GM18909 (cell line): ENCODE measurements around the gene MPP1.

Experiments used
- ATAC-seq: cut with Tn5 transposase; IDR thresholded peaks from one replicate; pipeline ENCODE4 v1.9.1; 2021; ENCODE audit warnings: mild to moderate bottlenecking; ENCODE audit not compliant: unreplicated experiment, poor library complexity

MPP1 gene

DNA sequence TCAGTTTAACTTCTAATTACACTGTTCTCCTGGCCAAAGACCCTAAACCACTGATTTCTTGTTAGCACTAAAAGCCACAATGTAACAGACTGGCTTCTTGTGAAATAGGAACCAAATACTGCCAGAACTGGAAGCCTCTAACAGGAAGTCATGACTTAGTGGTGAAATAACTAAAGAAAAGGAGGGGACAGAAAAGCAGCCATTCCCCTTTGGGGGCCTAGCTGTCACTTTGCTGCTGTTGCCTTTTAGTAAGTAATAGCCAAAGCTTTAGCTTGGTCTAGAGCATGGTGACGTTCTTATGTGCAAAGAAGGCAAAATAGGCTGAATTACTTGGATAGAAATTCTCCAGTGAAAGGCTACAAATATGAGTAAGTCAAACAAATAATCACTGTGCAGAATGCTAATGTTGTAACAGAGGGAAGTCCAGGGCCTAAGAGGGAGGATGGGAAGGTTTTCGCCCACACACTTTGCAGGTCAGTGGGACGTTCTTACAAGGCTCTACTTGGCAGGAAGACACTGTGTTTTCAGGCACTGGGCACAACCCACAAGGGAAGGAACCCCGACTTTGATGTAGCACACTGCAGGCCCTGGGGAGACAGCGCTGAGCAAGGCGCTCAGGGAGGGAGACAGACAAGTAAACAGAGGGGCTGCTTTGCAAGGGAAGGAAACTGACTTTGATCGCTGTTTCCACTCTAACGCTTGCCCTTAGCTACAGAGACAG is 71.1 kb downstream of the MPP1 start:
- no peak for ATAC-seq

DNA sequence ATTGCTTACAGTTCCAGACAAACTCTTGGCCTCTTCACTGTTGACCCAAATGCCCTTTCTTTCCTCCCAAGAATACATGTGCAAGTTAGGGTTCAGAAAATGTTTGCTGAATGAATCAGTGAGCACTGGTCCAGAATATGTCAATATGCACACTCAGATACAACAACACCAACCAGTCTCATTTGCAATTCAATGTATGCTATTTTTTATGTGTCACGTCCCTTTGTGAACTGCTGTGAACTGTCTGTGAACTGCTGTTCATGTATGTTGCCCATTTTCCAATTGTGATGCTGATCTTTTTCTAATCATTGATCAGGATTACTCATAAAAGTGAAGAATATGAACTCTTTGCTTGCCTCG is 72.2 kb downstream of the MPP1 start:
- ATAC-seq = no peak

DNA sequence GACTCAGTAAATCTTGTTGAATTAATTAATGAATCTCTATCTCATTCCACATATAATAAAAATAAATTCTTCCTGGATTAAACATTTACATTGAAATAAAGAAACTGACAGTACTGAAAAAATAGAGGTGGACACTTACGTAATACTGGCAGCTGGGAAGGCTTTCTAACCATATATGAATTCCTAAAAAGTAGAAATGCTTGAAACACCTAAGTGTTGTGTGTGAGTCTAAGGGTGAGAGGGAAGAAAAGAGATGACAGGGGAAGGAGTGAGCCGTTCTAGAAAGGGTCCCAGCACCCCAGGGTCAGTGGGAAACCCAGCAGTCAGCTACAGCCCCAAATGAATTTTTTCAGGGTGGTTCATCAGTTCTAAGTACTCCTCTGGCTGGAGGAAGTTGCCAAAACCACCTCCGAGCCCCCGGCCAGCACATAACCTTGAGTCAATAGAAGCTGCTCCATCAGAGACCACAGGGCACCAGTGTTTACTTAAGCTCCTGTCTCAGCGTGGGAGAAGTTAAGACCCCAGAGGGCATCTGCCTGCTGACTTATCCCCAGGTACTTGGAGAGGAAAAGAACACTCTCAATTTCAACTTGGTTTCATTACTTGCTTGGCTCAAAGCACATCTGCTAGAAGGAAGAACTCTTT is 72.7 kb downstream of the MPP1 start:
- no peak for ATAC-seq

DNA sequence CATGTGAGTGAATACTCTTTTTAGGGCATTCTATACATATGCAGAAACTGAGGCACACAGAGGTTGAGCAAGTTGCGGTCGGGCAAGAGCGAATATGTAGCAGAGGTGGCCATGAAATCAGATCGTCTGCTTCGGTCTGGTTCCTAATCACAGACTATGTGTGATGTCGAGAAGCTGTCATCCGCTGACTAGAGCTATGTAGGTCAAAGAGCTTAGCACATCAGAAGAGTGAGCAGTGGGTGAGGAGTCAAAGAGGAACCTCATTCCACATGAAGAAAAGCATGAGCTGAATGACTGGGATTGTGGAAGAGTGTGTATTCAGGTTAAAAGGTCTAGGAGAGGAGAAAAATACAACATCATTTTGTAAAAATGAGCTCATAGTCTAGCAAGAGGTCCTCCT is 73.4 kb downstream of the MPP1 start:
- ATAC-seq = no peak

DNA sequence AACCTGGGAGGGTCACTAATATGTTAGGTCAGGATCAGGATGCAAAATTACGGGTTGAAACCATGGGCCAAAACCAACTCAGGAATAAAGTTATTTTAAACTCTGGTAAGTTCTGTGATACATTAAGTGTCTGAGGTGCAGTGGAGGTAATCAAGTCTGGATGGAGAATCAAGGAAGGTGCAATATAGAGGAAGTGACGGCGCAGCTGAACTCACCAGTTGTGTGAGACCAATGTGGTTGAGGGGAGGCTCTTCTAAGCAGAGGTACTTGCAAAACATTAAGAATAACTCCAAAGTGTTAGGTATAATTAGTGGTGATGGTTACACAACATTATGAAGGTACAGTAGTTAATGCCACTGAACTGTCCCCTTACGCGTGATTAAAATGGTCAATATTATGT is 74.1 kb downstream of the MPP1 start:
- ATAC-seq = no peak

DNA sequence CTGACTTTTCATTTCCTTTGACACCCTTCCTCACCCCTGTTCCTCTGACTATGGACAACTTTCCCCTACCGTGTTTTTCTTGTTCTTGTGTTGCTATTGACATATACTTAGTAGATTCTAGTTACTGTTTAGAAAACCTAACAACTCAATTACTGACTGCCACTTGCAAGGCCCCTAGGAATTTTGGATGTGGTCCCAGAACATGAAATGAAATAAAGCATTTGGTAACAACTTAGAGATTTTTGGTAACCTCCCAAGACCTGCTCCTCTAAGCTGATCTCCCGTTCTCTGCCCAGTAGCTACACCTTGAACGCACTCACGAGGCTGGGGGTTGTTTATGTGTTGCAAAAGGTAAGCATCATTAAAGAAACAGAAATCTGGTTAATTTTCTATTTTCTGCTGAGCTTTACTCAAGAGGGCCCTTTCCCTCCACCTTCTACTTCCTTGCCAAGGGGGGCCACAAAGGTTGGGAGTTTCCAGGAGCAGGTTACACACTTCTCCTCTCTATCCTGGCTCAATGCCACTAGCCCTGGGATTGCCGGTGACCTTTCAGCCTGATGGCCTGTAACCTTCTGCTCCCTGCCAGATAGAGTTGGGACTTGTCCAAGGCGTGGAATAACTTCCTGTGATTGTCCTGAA is 74.9 kb downstream of the MPP1 start:
- no peak for ATAC-seq

DNA sequence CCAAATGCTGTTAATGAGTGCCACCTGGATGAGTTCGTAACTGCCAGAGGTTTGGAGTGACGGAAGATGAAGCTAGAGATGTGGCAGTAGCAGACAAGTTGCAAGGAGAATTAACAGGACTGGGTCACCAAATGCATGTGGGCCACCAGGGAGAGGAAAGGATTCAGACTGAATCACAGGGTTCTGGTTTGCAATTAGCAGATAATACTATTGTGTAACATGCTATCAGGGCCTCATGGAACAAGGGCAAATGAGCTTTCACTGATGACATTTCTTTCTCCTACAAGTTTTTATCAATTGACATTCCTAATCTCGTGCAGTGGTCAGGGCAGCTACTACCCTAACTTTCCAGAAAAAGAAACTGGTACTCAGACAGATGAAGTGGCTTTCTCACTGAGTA is 75.8 kb downstream of the MPP1 start:
- ATAC-seq = no peak
